ENCODE measurements around the gene POU6F2.

DNA sequence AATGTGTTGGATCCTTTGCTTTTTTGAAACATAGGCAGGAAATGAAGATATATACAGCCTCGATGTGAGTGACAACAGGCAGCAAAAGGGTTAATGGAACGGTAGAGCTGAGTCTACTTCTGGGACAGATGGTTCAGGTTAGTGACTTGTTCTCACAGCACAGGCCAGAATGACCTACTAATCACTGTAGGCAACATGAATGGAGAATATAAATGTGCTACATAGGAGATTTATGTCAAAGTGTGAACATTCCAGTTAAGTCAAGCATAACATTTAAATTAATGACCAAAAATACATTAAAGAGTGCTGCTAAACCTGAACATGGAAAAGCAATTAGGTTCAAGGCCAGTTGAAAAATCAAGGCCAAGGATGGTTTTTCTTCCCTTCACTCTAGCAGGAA is 235.2 kb downstream of the POU6F2 start:
- TF ChIP-seq, protein P1, sequence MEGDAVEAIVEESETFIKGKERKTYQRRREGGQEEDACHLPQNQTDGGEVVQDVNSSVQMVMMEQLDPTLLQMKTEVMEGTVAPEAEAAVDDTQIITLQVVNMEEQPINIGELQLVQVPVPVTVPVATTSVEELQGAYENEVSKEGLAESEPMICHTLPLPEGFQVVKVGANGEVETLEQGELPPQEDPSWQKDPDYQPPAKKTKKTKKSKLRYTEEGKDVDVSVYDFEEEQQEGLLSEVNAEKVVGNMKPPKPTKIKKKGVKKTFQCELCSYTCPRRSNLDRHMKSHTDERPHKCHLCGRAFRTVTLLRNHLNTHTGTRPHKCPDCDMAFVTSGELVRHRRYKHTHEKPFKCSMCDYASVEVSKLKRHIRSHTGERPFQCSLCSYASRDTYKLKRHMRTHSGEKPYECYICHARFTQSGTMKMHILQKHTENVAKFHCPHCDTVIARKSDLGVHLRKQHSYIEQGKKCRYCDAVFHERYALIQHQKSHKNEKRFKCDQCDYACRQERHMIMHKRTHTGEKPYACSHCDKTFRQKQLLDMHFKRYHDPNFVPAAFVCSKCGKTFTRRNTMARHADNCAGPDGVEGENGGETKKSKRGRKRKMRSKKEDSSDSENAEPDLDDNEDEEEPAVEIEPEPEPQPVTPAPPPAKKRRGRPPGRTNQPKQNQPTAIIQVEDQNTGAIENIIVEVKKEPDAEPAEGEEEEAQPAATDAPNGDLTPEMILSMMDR (conservative IDR thresholded peaks at IDR 0.05; ENCODE audit: low read depth, low read length) = no peak
- TF ChIP-seq EZH2 (IDR thresholded peaks at IDR 0.05; ENCODE audit: low read length, unreplicated experiment) (no peak), EZH2phosphoT487 (IDR thresholded peaks at IDR 0.05; ENCODE audit: borderline replicate concordance, low read length) (no peak)

All from PC-3 (cell line).